HepG2 (cell line): ENCODE measurements around the gene YIPF1. TPM values are rescaled to one million over a fixed set of nuclear protein-coding genes. Genes with fewer than 3 reads are reported as not detected.

Source experiments
- CCAR2 ChIP-seq: fragments of 200-400 bp; formaldehyde crosslinking; optimal IDR thresholded peaks from 2 replicates; pipeline ENCODE3; 2018; ENCODE audit warnings: low read depth, mild to moderate bottlenecking, low read length, moderate library complexity
- GLI4 ChIP-seq: sonication (generic); formaldehyde crosslinking; IDR thresholded peaks from 2 replicates; pipeline ENCODE4 v1.5.1; 2020; ENCODE audit warnings: missing genetic modification reagents, mild to moderate bottlenecking, moderate library complexity, borderline replicate concordance
- KDM1A ChIP-seq: IDR thresholded peaks from 2 replicates; pipeline ENCODE4 v1.6.1; 2016; ENCODE audit warnings: missing compliant biosample characterization
- KMT2A ChIP-seq: sonication (generic); formaldehyde crosslinking; IDR thresholded peaks from 2 replicates; pipeline ENCODE4 v1.4.0; 2020; ENCODE audit warnings: missing genetic modification reagents
- MBD4 ChIP-seq: IDR thresholded peaks from 2 replicates; pipeline ENCODE4 v1.6.1; 2012; ENCODE audit warnings: low read length, inconsistent platforms, borderline replicate concordance
- NBN ChIP-seq: fragments of 450-650 bp; conservative IDR thresholded peaks from 2 replicates; pipeline ENCODE4 v1.6.1; 2017
- SMYD3 ChIP-seq: sonication (generic); formaldehyde crosslinking; IDR thresholded peaks from 2 replicates; pipeline ENCODE4 v1.8.1; 2023; ENCODE audit warnings: mild to moderate bottlenecking, missing genetic modification reagents
- SRSF9 ChIP-seq: fragments of 200-400 bp; formaldehyde crosslinking; IDR thresholded peaks from 2 replicates; pipeline ENCODE4 v1.6.1; 2018; ENCODE audit warnings: borderline replicate concordance, mild to moderate bottlenecking, low read depth, low read length; ENCODE audit not compliant: insufficient read depth, poor library complexity, severe bottlenecking
- STAT5B ChIP-seq: sonication (generic); formaldehyde crosslinking; IDR thresholded peaks from 2 replicates; pipeline ENCODE4 v1.4.0; 2020; ENCODE audit warnings: missing genetic modification reagents
- TCF7 ChIP-seq: sonication (generic); IDR thresholded peaks from 2 replicates; pipeline ENCODE4 v1.6.1; 2016; ENCODE audit warnings: antibody characterized with exemption, low read depth
- YY1 ChIP-seq: IDR thresholded peaks from 2 replicates; pipeline ENCODE4 v1.6.1; 2011; ENCODE audit warnings: low read length, low read depth, moderate library complexity, mild to moderate bottlenecking; ENCODE audit not compliant: insufficient read depth, insufficient replicate concordance
- ZFP90 ChIP-seq: sonication (generic); formaldehyde crosslinking; IDR thresholded peaks from 2 replicates; pipeline ENCODE4 v1.8.0; 2022; ENCODE audit warnings: missing genetic modification reagents, mild to moderate bottlenecking, inconsistent platforms, borderline replicate concordance
- ZNF546 ChIP-seq: sonication (generic); formaldehyde crosslinking; conservative IDR thresholded peaks from 2 replicates; pipeline ENCODE4 v1.8.1; 2023; ENCODE audit warnings: mild to moderate bottlenecking, missing genetic modification reagents
- ZNF678 ChIP-seq: sonication (generic); formaldehyde crosslinking; IDR thresholded peaks from 2 replicates; pipeline ENCODE4 v1.4.0; 2020; ENCODE audit warnings: mild to moderate bottlenecking, missing genetic modification reagents
- ZNF724P ChIP-seq: sonication (generic); formaldehyde crosslinking; IDR thresholded peaks from 2 replicates; pipeline ENCODE4 v1.8.0; 2022; ENCODE audit warnings: missing genetic modification reagents, borderline replicate concordance
- ZNF749 ChIP-seq: sonication (generic); formaldehyde crosslinking; IDR thresholded peaks from 2 replicates; pipeline ENCODE4 v1.8.0; 2022; ENCODE audit warnings: mild to moderate bottlenecking, missing genetic modification reagents, moderate library complexity, borderline replicate concordance
- polyA plus RNA-seq, 8 experiments: library from polyadenylated mRNA; depleted of rRNA in 3 of 8; stranded (reverse) in 7 of 8; unstranded in 1 of 8; fragments of >200 nt; fragmentation: Illumina TruSeq in 4 of 8; extraction: Trizol in 4 of 8; gene quantifications; 2 replicates each; pipeline versions ENCODE4 v1.2.1 to v1.2.3, GENCODE V29; 2011 to 2016; ENCODE audit warnings: low read depth in 4 of 8, missing spikeins in 1 of 8, mixed read lengths in 1 of 8; ENCODE audit not compliant: insufficient read depth in 1 of 8
- total RNA-seq, 5 experiments: library from RNA; depleted of rRNA; stranded (reverse); fragments of >200 nt; fragmentation: Illumina TruSeq; extraction: Trizol; gene quantifications; 2 replicates each; pipeline ENCODE4 v1.2.3, GENCODE V29; 2016; ENCODE audit warnings: low read depth in 1 of 5
- TF ChIP-seq, protein P1 (sequence below): sonication (generic); formaldehyde crosslinking; IDR thresholded peaks from 2 replicates; pipeline ENCODE4 v1.8.0; 2022; ENCODE audit warnings: missing genetic modification reagents, mild to moderate bottlenecking, inconsistent platforms, borderline replicate concordance
- TF ChIP-seq, protein P2 (sequence below): sonication (generic); formaldehyde crosslinking; IDR thresholded peaks from 2 replicates; pipeline ENCODE4 v1.5.1; 2020; ENCODE audit warnings: missing genetic modification reagents, mild to moderate bottlenecking, borderline replicate concordance
- TF ChIP-seq, protein P3 (sequence below), 2 experiments: IDR thresholded peaks; 2 replicates each; pipeline ENCODE4 v1.6.1; 2011 to 2012; ENCODE audit warnings: low read length in 2 of 2, borderline replicate concordance in 1 of 2, low read depth in 1 of 2, mild to moderate bottlenecking in 1 of 2, moderate library complexity in 1 of 2
- TF ChIP-seq, protein P4 (sequence below): sonication (generic); formaldehyde crosslinking; IDR thresholded peaks from 2 replicates; pipeline ENCODE4 v1.8.0; 2022; ENCODE audit warnings: mild to moderate bottlenecking, missing genetic modification reagents, moderate library complexity

YIPF1 gene
- total and polyA plus RNA-seq, 2 of the 13 experiments (the other 11 are each of a cell fraction or from before 2014, with no cell fraction given) = 21.1 to 31.9 TPM

DNA sequence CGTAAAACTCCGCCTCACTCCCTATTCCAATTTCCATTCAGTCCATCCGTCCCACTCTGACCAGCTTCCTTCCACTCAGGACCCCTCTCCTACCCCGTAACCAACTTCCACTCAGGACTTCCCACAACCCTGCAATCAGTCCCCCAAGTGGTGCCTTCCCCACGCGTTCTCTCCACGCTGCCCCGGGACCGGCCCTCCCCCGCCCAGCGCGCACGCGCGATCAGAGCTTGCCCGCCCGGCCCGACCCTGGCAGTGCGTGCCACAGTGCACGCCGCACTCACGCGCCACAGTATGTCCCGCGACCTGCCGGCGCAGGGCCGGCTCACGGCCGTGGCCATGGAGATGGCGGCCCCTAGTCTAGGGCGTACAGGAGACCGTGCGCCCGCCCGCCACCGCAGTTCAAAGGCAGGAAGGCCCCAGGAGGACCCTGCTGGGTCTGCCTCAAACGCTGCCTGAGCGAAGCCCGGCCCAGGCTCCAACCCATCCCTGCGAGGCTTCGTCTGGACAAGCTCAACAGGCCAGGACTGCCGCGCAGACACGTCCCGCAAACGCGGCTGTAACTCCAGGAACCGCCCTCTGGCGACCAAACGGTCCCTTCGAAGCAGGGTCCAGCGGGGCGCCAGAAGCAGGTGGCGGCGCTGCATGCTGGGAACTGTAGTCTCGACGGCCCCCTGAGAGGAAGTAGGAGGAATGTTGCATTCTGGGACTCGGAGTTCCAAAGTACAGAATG is 51.5 kb downstream of the YIPF1 start, which contains the start of gene NDC1 (continued):
- TF ChIP-seq GLI4 (no peak; the same call in 1 of the 2 replicates), ZFP90 (CRISPR knock-in tag) (peak; percentile 93; the same call in 1 of the 2 replicates), ZNF724P (CRISPR knock-in tag) (peak; percentile 41; the same call in 1 of the 2 replicates), KMT2A (peak; percentile 67), NBN (no peak), ZNF546 (peak; percentile 91), MBD4 (no peak), TCF7 (peak; percentile 43; the same call in 1 of the 2 replicates), ZNF749 (CRISPR knock-in tag) (no peak; the same call in 1 of the 2 replicates), ZNF678 (CRISPR knock-in tag) (no peak; the same call in 1 of the 2 replicates), CCAR2 (no peak), SRSF9 (no peak), SMYD3 (peak; percentile 70; the same call in 1 of the 2 replicates), KDM1A (CRISPR knock-in tag) (no peak), STAT5B (CRISPR knock-in tag) (peak; percentile 87; the same call in 1 of the 2 replicates), YY1 (peak; percentile 85)
- TF ChIP-seq, protein P1, sequence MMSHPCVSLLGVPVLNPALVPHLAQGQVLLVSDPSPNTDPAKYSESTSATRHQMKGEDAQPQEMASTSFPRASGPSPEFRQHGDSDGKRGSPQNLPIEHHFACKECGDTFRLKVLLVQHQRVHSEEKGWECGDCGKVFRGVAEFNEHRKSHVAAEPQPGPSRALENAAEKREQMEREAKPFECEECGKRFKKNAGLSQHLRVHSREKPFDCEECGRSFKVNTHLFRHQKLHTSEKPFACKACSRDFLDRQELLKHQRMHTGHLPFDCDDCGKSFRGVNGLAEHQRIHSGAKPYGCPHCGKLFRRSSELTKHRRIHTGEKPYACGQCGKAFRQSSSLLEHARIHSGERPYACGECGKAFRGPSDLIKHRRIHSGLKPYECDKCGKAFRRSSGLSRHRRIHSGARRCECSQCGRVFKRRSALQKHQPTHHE = peak; percentile 80
- TF ChIP-seq, protein P2, sequence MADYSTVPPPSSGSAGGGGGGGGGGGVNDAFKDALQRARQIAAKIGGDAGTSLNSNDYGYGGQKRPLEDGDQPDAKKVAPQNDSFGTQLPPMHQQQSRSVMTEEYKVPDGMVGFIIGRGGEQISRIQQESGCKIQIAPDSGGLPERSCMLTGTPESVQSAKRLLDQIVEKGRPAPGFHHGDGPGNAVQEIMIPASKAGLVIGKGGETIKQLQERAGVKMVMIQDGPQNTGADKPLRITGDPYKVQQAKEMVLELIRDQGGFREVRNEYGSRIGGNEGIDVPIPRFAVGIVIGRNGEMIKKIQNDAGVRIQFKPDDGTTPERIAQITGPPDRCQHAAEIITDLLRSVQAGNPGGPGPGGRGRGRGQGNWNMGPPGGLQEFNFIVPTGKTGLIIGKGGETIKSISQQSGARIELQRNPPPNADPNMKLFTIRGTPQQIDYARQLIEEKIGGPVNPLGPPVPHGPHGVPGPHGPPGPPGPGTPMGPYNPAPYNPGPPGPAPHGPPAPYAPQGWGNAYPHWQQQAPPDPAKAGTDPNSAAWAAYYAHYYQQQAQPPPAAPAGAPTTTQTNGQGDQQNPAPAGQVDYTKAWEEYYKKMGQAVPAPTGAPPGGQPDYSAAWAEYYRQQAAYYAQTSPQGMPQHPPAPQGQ (CRISPR knock-in tag) = no peak
- TF ChIP-seq, protein P3, sequence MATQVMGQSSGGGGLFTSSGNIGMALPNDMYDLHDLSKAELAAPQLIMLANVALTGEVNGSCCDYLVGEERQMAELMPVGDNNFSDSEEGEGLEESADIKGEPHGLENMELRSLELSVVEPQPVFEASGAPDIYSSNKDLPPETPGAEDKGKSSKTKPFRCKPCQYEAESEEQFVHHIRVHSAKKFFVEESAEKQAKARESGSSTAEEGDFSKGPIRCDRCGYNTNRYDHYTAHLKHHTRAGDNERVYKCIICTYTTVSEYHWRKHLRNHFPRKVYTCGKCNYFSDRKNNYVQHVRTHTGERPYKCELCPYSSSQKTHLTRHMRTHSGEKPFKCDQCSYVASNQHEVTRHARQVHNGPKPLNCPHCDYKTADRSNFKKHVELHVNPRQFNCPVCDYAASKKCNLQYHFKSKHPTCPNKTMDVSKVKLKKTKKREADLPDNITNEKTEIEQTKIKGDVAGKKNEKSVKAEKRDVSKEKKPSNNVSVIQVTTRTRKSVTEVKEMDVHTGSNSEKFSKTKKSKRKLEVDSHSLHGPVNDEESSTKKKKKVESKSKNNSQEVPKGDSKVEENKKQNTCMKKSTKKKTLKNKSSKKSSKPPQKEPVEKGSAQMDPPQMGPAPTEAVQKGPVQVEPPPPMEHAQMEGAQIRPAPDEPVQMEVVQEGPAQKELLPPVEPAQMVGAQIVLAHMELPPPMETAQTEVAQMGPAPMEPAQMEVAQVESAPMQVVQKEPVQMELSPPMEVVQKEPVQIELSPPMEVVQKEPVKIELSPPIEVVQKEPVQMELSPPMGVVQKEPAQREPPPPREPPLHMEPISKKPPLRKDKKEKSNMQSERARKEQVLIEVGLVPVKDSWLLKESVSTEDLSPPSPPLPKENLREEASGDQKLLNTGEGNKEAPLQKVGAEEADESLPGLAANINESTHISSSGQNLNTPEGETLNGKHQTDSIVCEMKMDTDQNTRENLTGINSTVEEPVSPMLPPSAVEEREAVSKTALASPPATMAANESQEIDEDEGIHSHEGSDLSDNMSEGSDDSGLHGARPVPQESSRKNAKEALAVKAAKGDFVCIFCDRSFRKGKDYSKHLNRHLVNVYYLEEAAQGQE (IDR thresholded peaks at IDR 0.05; ENCODE audit: borderline replicate concordance in 1 of 2, low read depth in 1 of 2, low read length in 2 of 2) = no peak; a peak in 1 of 4 replicates
- TF ChIP-seq, protein P4, sequence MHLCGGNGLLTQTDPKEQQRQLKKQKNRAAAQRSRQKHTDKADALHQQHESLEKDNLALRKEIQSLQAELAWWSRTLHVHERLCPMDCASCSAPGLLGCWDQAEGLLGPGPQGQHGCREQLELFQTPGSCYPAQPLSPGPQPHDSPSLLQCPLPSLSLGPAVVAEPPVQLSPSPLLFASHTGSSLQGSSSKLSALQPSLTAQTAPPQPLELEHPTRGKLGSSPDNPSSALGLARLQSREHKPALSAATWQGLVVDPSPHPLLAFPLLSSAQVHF (CRISPR knock-in tag) = no peak; the same call in 1 of the 2 replicates
